GM12864 (cell line): Measurements from ENCODE around the gene SOX9.

Experiments
- DNase-seq: peaks from one replicate; pipeline ENCODE4 v3.0.0-alpha.2; 2011; ENCODE audit warnings: low read depth
- H3K4me3 ChIP-seq: 2 replicates; pipeline ENCODE4 v1.5.1; 2011; ENCODE audit warnings: mild to moderate bottlenecking, low read depth, low read length, control low read depth
- CTCF ChIP-seq: IDR thresholded peaks from 2 replicates; pipeline ENCODE4 v1.5.1; 2011; ENCODE audit warnings: low read depth, mild to moderate bottlenecking, moderate library complexity, low read length, control low read depth, inconsistent platforms; ENCODE audit errors: missing control alignments

Gene SOX9

GRCh38 chr17:72087876-72088275, 32.9 kb upstream of the SOX9 start:
- no peak overlapping the region for H3K4me3 ChIP-seq
- no peak for TF ChIP-seq CTCF

GRCh38 chr17:72089453-72089987, 31.3 kb upstream of the SOX9 start:
- no peak for DNase-seq
- no peak overlapping the region for H3K4me3 ChIP-seq
- no peak for TF ChIP-seq CTCF

More at GRCh38 chr17:72087876-72088275, 32.9 kb upstream of the SOX9 start:
- DNase-seq = no peak

GRCh38 chr17:72090108-72090507, 30.7 kb upstream of the SOX9 start:
- H3K4me3 ChIP-seq = no peak overlapping the region
- no peak for TF ChIP-seq CTCF
- DNase-seq = no peak

GRCh38 chr17:72092710-72093322, 28.0 kb upstream of the SOX9 start:
- no peak for DNase-seq
- no peak for TF ChIP-seq CTCF
- no peak overlapping the region for H3K4me3 ChIP-seq

GRCh38 chr17:72093707-72094106, 27.1 kb upstream of the SOX9 start:
- TF ChIP-seq CTCF = no peak
- no peak overlapping the region for H3K4me3 ChIP-seq
- no peak for DNase-seq

- H3K4me3 ChIP-seq = no peak overlapping the region
- no peak for DNase-seq
- no peak for TF ChIP-seq CTCF
These were observed 25.5 kb upstream of the SOX9 start for GRCh38 chr17:72095316-72095715.

GRCh38 chr17:72097144-72097543, 23.7 kb upstream of the SOX9 start:
- no peak for DNase-seq
- H3K4me3 ChIP-seq = no peak overlapping the region
- TF ChIP-seq CTCF = no peak
